ENCODE results near the gene P4HA2. TPM values are rescaled to one million over a fixed set of nuclear protein-coding genes. Genes with fewer than 3 reads are reported as not detected.

P4HA2 gene
- total and polyA plus RNA-seq, 9 of the 15 experiments (the other 6 are each of a cell fraction or from before 2014, with no cell fraction given), result 9.6 to 50.0 (median 12.7) TPM

- CTCF ChIA-PET (ENCODE audit: low intra/inter-chr PET ratio), result no interaction called here
- Histone ChIP-seq H3K4me1 (replicated peaks in 1 of 2; ENCODE audit: control insufficient read depth in 2 of 2, insufficient read depth in 2 of 2, low read length in 2 of 2) (peaks cover 3 to 22% of the 10 kb centered on the region in 2 experiments; a peak in 4 of 5 replicates), H3K79me2 (ENCODE audit: control insufficient read depth, insufficient read depth, low read length) (peaks cover 12% of the 10 kb centered on the region), H3K9me3 (replicated peaks; ENCODE audit: control insufficient read depth, insufficient read depth, low read depth, low read length) (no peaks in the 10 kb centered on the region; the same call in 1 of the 2 replicates), H4K20me1 (replicated peaks; ENCODE audit: control insufficient read depth, insufficient read depth, low read length) (no peaks in the 10 kb centered on the region), H3K9ac (ENCODE audit: insufficient read depth in 1 of 2, low read depth in 2 of 2, low read length in 2 of 2) (peak overlapping the region in 1 of 2 experiments; percentile 64; a peak in 1 of 4 replicates), H3K4me2 (ENCODE audit: insufficient read depth, low read length) (no peak overlapping the region), H3K27ac (ENCODE audit: extremely low read depth, low read depth, low read length) (no peak overlapping the region), H2AFZ (ENCODE audit: low read depth, low read length) (no peak overlapping the region), H3K9me1 (ENCODE audit: control insufficient read depth, insufficient read depth, low read length) (no peaks in the 10 kb centered on the region), H3K36me3 (ENCODE audit: control insufficient read depth, insufficient read depth, low read length) (no peaks in the 10 kb centered on the region), H3K4me3 (no peak overlapping the region), H3K27me3 (ENCODE audit: control insufficient read depth in 2 of 2, insufficient read depth in 2 of 2, low read length in 2 of 2) (no peaks in the 10 kb centered on the region)
- ATAC-seq (no peak), DNase-seq (ENCODE audit: extremely low read depth in 1 of 4, low spot score in 3 of 4) (no peak), FAIRE-seq (no peak)
- in situ Hi-C loops (cut with MboI) (no loop called here), intact Hi-C loops (cut with micrococcal nuclease) (no loop called here)
- POLR2A ChIA-PET, result interaction anchor here (0.7 kb wide), 2 partner anchors 25 to 53 kb away, joined by 3 to 4 read pairs; no protein-coding TSS in a partner anchor
- TF ChIP-seq ZBTB40 (IDR thresholded peaks at IDR 0.05) (no peak), ZBTB40 (CRISPR knock-in tag; IDR thresholded peaks at IDR 0.05) (no peak), NFIC (IDR thresholded peaks at IDR 0.05) (peak; percentile 82), SRSF1 (IDR thresholded peaks at IDR 0.05; ENCODE audit: low read depth, low read length) (no peak), PTTG1 (tag; IDR thresholded peaks at IDR 0.05; ENCODE audit: low read depth) (no peak), HEY1 (CRISPR knock-in tag; IDR thresholded peaks at IDR 0.05; ENCODE audit: borderline replicate concordance) (no peak), HIVEP1 (CRISPR knock-in tag; IDR thresholded peaks at IDR 0.05) (no peak), XRCC5 (IDR thresholded peaks at IDR 0.05; ENCODE audit: low read depth, low read length) (no peak)
- no TSS peak for BruUV-seq (replicated peaks)
- WGBS (ENCODE audit: insufficient coverage, low coverage, missing lambda C conversion rate), result 48% methylated on average over 8 of the region's 8 CpGs
These were observed 26.0 kb upstream of the P4HA2 start for GRCh38 chr5:132253452-132254320.

All from K562 (cell line).